ENCODE measurements around the gene SERPINA4. TPM values are rescaled to one million over a fixed set of nuclear protein-coding genes. Genes with fewer than 3 reads are reported as not detected.

Gene SERPINA4
- total RNA-seq, 1 donor: not detected

DNA sequence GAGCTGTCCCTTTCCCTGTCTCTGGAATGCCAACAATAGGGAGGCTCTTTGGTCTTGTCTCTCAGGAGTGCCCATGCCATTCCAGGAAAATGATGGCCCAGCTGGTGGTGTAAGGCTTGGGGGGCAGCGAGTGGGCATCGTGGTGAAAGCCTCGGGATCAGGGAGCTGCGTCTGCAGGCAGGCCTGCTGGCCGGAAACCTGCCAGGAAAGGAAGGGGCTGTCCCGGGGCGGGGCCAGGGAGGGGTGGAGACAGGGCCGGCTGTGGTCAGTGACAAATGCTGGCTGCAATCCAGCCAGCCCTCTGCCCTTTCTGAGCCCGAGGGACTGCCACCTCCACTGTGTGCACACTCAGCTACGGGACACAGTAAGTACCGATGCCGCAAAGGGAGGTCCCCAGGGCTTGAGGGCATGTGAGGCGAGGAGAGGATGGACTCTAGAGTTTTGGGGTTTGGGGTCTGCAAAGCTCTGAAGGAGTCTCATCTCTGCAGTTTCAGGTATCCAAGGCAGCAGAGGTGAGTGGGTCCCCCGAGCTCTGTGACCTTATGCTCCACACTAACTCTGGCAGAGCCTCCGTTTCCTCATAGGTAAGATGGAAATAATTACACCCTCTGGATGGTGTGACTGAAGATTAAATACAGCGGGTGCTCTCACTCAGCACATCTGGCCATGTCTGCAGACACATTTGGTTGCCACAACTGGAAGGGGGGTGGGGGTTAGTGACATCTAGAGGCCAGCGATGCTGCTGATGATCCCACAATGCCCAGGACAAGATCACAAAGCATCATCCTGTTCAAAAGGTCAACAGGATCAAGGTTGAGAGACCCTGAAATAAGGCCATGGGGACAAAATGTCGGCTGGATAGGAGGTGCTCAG lies 20.1 kb downstream of the SERPINA4 start, which contains the start of gene SERPINA5:
Gene SERPINA5 (plus strand): TSS at position 300 of the 873 bp plus-strand sequence. CDS start 5,937 bp downstream, outside the sequence.
- TF ChIP-seq, protein P1, sequence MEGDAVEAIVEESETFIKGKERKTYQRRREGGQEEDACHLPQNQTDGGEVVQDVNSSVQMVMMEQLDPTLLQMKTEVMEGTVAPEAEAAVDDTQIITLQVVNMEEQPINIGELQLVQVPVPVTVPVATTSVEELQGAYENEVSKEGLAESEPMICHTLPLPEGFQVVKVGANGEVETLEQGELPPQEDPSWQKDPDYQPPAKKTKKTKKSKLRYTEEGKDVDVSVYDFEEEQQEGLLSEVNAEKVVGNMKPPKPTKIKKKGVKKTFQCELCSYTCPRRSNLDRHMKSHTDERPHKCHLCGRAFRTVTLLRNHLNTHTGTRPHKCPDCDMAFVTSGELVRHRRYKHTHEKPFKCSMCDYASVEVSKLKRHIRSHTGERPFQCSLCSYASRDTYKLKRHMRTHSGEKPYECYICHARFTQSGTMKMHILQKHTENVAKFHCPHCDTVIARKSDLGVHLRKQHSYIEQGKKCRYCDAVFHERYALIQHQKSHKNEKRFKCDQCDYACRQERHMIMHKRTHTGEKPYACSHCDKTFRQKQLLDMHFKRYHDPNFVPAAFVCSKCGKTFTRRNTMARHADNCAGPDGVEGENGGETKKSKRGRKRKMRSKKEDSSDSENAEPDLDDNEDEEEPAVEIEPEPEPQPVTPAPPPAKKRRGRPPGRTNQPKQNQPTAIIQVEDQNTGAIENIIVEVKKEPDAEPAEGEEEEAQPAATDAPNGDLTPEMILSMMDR (IDR thresholded peaks at IDR 0.05; ENCODE audit: insufficient read depth, low read length): no peak
- H3K4me3 ChIP-seq (ENCODE audit: low read depth, low read length): no peak within 1 kb of the TSS
- no peak for DNase-seq (ENCODE audit: low read depth)

DNA sequence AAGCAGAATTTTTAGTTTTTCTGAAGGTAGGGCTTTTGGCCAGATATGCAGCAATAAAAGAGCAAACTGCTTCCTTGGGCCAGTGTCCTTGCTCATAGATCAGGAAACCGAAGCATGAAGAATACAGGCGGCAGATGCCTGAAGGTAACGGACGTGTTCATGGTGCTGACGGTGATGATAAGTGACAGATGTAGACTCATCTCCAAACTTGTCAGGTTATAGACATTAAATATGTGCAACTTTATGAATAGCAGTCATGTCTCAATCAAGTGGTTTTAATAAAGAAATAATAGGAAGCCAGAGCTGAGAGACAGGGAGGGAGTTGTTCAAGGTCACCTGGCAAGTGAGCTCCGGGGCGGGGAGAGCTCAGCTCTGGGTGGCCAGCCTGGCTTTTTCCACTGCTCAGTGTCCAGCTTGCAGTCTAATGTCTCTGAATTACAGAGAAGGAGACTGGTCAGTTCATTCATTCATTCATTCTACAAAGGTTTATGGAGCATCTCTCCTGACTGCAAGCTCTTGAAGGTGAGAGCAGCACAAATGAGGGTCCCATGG lies 21.0 kb downstream of the SERPINA4 start:
- no peak overlapping the region for H3K4me3 ChIP-seq (ENCODE audit: low read depth, low read length)
- DNase-seq (ENCODE audit: low read depth): no peak
- TF ChIP-seq, protein P1 (IDR thresholded peaks at IDR 0.05; ENCODE audit: insufficient read depth, low read length): no peak

DNA sequence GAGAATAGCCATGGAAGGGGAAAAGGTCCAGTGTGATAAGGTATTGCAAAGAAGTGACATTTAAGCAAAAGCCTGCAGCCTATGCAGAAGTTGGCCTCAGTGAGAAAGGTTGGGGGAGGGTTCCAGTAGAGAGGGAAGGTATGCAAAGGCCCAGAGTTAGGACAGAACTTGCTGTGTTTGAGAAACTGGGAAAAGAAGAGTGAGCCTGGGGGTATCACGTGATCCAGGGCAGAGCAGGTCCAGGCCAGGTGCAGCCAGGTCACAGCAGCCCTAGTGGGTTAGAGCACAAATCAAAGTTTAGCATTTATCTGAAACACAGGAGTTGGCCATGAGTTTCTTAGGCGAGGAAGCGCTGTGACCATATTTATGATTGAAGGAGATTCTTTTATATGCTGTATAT lies 21.6 kb downstream of the SERPINA4 start:
- no peak for DNase-seq (ENCODE audit: low read depth)
- H3K4me3 ChIP-seq (ENCODE audit: low read depth, low read length): no peak overlapping the region
- TF ChIP-seq, protein P1 (IDR thresholded peaks at IDR 0.05; ENCODE audit: insufficient read depth, low read length): no peak

DNA sequence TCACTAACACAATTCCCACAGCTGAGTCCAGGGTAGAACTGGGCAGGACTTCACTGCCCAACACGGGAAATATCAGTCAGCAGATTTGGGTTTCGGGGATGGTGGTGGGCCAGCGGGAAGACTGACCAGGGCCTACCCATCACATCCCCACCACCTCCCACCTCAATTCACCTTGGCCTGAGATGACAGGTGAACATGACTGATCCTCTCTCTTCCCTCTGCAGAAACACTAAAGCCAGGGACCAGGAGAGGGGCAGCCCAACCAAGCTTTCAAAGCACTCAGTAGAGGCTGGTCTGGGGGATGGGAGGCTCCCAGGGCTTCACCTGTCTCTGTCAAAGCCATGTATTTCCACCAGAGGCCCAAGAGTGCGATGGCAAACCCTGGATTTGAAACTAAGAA lies 22.3 kb downstream of the SERPINA4 start:
- no peak for DNase-seq (ENCODE audit: low read depth)
- no peak overlapping the region for H3K4me3 ChIP-seq (ENCODE audit: low read depth, low read length)
- TF ChIP-seq, protein P1 (IDR thresholded peaks at IDR 0.05; ENCODE audit: insufficient read depth, low read length): no peak

DNA sequence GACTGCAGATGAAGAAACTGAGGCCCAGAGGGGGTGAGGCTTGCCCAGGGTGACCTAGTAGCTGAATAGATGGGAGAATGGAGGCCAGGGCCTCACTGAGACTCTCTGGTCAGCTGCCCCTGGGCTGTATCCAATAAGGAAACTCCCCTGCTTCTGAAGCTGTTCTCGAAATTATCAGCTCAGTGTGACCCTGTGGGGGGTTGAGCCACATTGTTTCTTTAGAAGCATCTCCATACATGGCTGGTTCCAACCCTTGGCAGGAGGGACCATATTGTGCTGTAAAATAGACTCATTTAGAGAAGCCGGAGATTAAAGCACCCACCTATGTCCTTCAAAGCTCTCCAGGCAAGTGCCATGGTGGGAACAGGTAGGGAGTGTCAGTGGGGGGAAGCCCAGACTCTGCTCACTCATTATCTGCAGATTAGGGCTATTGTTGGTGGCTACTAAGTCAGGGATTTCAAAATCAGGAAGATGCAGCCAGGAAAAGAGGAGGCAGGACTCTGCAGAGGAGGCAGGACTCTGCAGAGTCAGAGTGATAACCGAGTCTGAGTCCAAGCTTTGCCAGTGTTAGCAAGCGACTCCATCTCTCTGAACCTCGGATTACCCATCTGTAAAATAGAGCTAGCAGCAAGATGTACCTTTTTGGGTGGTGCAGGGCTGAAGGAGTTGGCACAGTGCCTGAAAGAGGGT lies 23.5 kb downstream of the SERPINA4 start:
- no peak overlapping the region for H3K4me3 ChIP-seq (ENCODE audit: low read depth, low read length)
- TF ChIP-seq, protein P1 (IDR thresholded peaks at IDR 0.05; ENCODE audit: insufficient read depth, low read length): no peak
- DNase-seq (ENCODE audit: low read depth): peak; percentile 33

DNA sequence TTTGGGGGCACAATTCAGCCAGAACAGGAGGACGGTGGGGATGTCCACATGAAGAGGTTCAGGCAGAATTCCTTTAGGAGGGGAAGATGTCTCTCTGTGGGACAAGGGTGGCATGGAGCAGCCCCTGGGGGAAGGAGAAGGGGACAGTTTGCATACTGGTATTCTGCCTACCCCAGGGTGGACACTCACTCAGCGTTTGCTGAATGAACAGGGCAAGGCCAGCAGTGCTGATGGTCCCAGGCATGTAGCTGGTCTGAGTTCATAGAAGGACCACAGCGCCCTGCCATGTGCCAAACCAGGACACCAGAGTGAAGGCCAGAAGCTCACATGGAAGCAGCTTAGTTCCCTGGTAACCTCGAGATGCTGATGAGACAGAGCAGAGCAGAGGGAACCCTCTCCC lies 25.4 kb downstream of the SERPINA4 start:
- TF ChIP-seq, protein P1 (IDR thresholded peaks at IDR 0.05; ENCODE audit: insufficient read depth, low read length): no peak
- DNase-seq (ENCODE audit: low read depth): no peak
- H3K4me3 ChIP-seq (ENCODE audit: low read depth, low read length): no peak overlapping the region
